IPS-18c (cell line): ENCODE data around the gene DPCD.
A peak's percentile ranks its signal among the peaks of the same experiment; 100 is the strongest.

Source experiments
- H3K4me3 ChIP-seq: 2 replicates; pipeline ENCODE4 v1.7.0; 2013; ENCODE audit warnings: low read depth, mild to moderate bottlenecking, low read length, moderate library complexity; ENCODE audit not compliant: insufficient read depth
- H3K9me3 ChIP-seq: one replicate; pipeline ENCODE4 v1.6.1; 2013; ENCODE audit warnings: mild to moderate bottlenecking, low read length, moderate library complexity; ENCODE audit not compliant: control insufficient read depth, insufficient read depth

Gene DPCD

DNA sequence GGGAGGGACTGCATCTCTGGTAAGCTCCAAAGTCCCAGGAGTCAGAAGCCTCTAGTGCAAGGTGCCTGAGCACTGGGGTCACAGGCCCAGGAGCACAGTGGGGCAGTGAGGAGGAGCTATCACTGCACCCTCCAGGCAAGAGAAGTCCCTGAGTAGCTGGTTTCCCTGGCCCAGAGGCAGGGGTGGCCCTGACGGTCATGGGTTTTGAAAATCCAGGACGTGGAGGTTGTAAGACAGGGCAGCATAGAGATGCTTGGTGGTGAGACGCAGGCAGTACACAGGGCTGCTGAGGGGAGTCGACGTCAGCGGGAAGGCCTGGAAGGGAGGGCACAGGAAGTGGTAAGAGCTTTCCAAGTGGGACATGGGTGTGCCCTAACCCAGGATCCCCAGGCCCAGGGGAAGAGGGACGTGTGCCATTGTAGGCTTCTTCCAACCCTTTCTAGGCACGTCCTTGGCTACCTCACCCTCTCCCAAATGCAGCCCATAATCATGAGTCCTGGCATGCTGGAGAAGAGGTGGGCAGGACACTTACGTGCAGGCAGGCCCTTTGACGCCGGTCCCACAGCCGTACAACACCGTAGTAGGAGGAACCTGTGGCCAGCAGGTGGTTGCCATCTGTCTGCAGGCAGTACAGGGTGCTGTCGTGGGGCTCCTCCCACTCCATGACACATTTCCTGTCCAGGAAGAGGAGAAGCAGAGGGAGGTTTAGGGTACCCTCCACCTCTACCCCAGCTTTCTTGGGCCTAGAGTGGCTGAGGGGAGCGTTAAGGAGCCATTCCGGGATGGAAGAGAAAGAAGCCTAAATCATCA is 23.2 kb downstream of the DPCD start:
- Histone ChIP-seq H3K4me3 (no peak overlapping the region), H3K9me3 (no peaks in the 10 kb centered on the region)

- no peaks in the 10 kb centered on the region for H3K9me3 ChIP-seq
Measured at GRCh38 chr10:101612086-101612485, 24.0 kb downstream of the DPCD start.

GRCh38 chr10:101612872-101613271 is 24.8 kb downstream of the DPCD start:
- H3K9me3 ChIP-seq = no peaks in the 10 kb centered on the region
- no peak overlapping the region for H3K4me3 ChIP-seq

More at GRCh38 chr10:101612086-101612485, 24.0 kb downstream of the DPCD start:
- H3K4me3 ChIP-seq = no peak overlapping the region

GRCh38 chr10:101613646-101614045 is 25.5 kb downstream of the DPCD start:
- Histone ChIP-seq H3K9me3 (no peaks in the 10 kb centered on the region), H3K4me3 (no peak overlapping the region)

DNA sequence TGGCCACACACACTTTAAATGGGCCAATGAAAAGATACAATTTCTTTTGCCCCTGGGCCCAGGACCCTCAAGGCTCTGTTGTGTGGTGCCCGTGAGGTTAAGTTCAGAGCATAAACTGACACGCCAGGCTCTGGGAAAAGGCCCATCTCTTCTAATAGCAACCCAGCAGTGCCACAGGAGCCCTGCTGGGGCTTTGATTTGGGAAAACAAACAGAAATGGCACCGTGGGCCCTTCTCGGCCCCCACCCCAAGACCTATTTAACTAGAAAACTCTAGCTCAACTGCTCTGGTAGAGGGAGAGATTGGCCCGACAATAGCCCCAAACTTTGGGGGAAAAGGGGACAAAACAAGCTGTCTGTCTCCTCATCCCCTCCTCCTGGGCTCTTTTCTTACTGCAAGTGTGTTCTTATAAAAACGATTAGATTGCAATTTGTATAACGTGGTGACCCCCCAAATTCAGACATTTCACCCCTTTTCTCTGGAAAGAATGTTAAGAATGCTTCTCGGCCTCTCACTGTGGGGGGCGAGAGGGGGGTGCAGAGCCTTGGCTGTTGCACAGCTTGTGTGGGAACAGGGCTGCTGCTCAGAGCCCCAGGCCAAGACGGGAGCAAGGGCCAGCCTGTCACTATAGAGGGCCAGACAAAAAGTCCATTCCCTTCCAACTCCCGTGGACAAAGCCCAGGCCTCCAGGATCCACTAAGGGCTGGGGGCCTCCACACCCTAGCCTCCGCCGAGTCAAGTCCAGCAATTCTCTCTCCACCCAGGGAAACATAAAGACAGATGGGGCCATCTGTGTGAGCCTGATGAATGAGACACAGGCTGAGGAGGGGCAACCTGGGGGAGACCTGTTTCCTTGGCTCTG is 26.8 kb downstream of the DPCD start:
- H3K4me3 ChIP-seq = peak overlapping the region; percentile 16; the same call in 1 of the 2 replicates

GRCh38 chr10:101615525-101616116 is 27.5 kb downstream of the DPCD start:
- H3K9me3 ChIP-seq = no peaks in the 10 kb centered on the region
- no peak overlapping the region for H3K4me3 ChIP-seq

More for the DNA sequence above, 26.8 kb downstream of the DPCD start:
- H3K9me3 ChIP-seq = no peaks in the 10 kb centered on the region

DNA sequence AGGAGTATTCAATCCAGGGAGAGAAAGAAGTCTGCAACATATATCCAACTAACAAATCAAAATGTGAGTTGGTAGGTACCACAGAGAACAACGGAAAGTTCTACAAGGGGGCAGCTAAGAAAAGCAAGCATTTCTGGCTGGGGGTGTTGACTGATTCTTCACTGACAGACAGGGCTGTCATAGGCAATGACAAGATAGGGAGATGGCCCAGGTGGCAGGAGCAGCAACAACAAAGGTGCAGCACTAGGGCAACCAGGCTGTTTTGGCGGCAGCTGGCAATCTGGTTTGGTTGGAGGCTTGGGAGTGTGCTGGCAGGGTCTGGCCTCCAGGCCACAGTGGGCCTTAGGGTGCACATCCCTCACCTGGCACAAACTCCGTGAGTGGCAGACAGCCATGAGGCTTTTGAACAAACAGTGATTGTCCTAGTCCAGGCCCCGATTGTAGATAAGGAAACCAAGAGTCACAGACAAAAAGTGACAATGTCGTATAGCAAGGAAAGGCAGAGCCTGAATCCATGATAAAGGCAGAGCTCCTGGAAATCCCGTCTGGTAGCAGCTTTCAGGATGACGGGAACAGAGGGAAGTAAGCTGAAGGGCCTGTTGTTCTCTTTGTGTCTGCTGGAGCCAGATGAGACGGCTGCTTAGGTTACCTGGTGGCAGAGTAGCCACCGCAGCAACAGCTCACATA is 28.4 kb downstream of the DPCD start:
- no peaks in the 10 kb centered on the region for H3K9me3 ChIP-seq

GRCh38 chr10:101617102-101617823 is 29.1 kb downstream of the DPCD start:
- Histone ChIP-seq H3K9me3 (no peaks in the 10 kb centered on the region), H3K4me3 (no peak overlapping the region)

More for the DNA sequence above, 28.4 kb downstream of the DPCD start:
- no peak overlapping the region for H3K4me3 ChIP-seq

DNA sequence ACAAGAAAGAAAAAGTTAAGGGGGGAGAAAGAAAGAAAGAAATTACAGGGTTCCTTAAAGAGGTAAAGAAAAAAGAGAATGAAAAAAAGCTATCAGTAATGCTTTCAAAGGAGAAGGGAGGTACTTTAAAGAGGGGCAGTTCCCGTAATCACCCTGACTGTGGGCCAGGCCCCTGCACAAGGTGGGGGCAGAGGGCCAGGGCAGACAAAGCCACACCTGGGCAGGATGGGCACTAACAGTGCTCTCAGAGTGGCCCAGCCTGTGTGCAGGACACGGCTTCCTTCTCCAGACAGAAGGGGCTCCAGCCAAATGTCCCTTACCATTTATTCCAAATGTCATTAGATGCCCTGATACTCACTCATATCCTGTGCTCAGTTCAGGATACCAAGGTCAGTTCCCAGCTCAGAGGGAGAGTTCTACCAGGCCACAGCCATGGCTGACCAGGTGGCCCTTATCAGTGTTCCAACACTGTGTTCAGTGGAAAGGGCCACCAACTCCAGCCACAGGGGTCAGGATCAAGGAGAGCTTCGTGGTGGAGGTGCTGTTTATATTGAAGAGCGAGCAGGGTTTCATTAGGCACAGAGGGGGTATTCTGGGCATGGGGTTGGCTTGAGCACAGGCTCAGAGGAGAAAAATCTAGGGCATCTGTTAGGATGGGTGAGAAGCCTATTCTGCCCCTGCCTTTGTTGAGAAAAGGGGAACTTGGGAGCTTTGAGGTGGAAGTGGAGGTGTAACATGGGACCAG is 29.9 kb downstream of the DPCD start:
- Histone ChIP-seq H3K9me3 (no peaks in the 10 kb centered on the region), H3K4me3 (no peak overlapping the region)

GRCh38 chr10:101618871-101619270 is 30.8 kb downstream of the DPCD start:
- Histone ChIP-seq H3K9me3 (no peaks in the 10 kb centered on the region), H3K4me3 (no peak overlapping the region)

DNA sequence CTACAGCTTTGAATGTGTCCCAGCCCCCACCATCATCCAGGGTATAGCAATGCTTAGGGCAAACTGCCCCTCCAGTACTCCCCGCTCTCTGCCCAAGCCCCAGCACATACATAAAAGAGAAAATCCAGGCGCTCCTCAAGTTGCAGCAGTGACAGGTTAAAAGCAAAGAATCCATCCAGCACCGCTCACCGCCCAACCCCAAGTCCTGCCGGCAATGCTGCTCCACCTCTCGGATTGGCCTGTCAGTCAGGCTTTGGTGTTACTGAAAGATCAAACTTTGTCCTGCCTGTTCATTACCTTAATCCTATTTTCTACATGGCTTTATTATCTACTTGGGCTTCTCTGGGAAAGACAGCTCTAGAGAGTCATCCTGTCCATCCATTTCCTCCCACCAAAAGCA is 31.9 kb downstream of the DPCD start:
- H3K9me3 ChIP-seq = no peaks in the 10 kb centered on the region
- H3K4me3 ChIP-seq = no peak overlapping the region

- H3K4me3 ChIP-seq = no peak overlapping the region
- no peaks in the 10 kb centered on the region for H3K9me3 ChIP-seq
Measured at GRCh38 chr10:101623528-101623927, 35.4 kb downstream of the DPCD start.

DNA sequence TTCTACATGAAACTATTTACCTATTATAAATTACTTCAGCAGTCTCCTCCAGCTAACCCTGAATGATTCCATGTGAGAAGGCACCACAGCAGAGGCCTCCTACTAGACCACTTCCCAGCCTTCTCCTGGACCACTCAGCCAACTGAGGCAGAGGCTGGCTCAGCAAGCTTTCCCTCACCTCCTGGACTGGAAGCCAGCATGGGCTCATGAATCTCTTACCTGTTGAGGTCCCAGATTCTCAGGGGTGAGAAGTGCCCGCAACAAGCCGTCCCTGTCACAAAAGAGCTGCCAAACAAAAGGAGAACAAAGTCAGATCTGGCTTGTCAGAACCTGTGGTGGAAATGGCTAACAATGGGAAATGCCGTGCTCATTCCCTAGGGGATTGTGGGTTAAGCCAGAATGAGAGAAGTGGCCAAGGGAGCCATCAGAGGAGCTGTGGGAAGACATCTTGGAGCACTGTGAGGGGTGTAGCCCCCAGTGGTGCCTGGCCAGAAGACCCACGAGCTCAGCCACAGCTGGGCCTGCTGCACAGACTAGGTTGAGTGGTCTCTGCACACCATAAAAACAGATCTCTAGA is 36.5 kb downstream of the DPCD start:
- H3K4me3 ChIP-seq = no peak overlapping the region

GRCh38 chr10:101625821-101626412 is 37.8 kb downstream of the DPCD start:
- no peak overlapping the region for H3K4me3 ChIP-seq
- no peaks in the 10 kb centered on the region for H3K9me3 ChIP-seq

More for the DNA sequence above, 36.5 kb downstream of the DPCD start:
- H3K9me3 ChIP-seq = no peaks in the 10 kb centered on the region

DNA sequence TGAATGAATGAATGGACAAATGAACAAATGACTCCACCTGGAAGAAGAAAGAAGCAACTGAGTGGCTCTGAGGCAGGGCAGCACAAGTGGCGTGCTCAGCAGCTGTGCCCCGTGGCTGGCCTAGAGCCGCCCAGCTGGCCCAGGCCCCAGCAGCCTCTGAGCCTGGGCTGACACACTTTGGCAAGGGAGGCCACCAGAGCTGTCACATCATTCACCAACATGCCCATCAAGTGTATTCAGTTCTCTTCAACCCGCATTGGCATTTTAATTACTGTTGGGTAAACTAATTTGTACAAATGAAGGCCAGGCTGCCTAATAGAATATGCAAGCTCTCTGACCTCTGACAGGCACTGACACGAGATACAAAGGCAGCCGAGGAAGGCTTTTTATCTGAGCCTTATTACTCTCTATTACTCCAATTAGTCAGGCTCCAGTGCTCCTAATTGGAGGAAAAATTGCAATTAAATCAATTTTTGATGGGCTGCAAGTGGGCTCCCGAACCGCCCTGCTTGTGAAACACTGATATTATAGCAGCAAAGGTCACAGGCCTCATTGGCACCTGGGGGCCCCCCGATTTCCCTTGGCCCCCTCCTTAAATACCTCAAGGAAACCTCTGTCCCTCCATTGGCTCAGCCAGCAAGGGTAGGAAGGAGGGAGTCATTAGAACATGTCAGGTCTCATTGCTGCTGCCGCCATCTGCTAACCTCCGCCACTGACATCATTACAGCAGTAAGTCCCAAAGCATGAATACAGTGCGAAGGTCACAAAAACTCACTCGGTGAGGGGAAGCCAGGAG is 41.9 kb downstream of the DPCD start:
- no peak overlapping the region for H3K4me3 ChIP-seq
- H3K9me3 ChIP-seq = no peaks in the 10 kb centered on the region
